HG03095 (cell line): ENCODE data around the gene ELMOD3.
A peak's percentile ranks its signal among the peaks of the same experiment; 100 is the strongest.
"Not testable (repeated sequence)": the region's sequence is repeated elsewhere in the genome, so short reads cannot be mapped to it uniquely, and the experiment has no call there.

Experiments used
- ATAC-seq: cut with Tn5 transposase; IDR thresholded peaks from one replicate; pipeline ENCODE4 v1.9.1; 2021; ENCODE audit warnings: moderate library complexity; ENCODE audit not compliant: unreplicated experiment

ELMOD3 gene

DNA sequence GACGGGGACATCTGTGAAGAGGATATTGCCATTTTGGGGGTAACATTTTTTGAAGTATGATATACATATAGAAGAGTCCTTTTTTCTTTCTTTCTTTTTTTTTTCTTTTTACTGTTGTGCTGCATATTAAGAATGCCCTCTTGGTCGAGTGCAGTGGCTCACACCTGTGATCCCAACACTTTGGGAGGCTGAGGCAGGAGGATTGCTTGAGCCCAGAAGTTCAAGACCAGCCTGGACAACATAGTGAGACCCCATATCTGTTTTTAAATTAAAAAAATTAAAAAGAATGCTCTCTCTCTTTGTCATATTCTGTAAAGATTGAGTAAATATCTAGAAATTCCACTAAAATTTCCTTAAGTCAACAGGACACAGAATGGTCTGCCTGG is 67.5 kb downstream of the ELMOD3 start:
- ATAC-seq, result no peak

DNA sequence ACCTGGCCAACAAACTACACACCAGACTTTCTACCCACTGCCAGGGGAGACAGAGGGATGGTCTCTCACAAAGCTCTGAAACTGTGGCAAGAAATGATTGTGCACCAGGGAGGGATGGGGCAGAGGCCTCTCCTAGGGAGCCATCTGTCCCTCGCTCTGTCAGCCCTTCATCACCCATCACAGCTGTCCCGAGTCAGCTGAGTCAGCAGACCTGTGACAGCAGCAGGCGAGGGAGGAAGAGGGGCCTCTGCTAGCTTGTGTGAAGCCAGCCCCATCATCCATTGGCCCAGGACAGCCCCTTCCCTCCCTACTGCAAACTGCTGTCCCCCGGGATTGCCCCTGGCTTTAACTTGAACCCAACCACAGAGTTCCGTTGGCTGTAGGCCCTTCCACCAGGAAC is 69.0 kb downstream of the ELMOD3 start:
- no peak for ATAC-seq

DNA sequence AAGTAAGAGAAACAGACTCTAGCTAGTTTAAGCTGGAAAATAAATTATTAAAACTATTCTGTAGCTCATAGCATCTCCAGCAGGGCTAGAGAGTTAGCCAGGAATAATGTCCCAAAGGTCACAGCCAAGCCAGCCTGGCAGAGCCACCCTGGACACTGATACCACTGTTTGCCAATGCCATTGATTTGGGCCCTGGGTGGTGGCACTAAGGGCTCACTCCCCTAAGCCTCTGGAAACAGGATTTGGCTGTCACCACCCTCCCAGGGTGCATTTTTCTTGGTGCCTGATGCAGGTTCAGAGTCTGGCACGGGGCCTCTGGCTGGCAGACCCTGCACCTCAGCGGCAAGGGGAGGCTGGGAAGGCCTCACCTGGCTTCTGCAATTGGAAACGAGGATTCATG is 71.0 kb downstream of the ELMOD3 start:
- ATAC-seq, result no peak

DNA sequence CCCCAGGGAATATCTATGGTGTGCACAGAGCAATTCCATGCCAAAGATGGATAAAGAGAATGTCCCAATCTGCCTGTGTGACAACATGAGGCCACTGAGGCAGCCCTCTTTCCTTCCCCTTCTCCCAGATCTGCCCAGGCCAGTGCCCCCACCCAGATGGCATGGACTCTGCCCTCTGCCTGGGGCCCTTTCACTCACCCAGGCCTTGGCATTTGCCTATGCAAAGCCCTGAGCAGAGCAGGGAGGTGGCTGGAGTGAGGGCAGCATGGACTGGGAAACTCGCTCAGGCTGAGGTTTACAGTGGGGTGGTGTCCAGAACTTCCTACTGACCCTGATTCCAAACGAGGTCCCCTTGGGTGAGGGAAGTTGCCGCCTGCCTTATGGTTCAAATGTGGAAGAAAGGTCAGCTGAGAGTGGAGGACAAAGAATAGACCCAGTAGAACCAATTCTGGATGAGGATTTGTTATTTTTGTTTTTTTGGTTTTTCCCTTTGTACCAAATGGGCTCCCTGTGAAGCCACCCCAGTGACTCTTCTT is 72.8 kb downstream of the ELMOD3 start:
- ATAC-seq, result no peak

DNA sequence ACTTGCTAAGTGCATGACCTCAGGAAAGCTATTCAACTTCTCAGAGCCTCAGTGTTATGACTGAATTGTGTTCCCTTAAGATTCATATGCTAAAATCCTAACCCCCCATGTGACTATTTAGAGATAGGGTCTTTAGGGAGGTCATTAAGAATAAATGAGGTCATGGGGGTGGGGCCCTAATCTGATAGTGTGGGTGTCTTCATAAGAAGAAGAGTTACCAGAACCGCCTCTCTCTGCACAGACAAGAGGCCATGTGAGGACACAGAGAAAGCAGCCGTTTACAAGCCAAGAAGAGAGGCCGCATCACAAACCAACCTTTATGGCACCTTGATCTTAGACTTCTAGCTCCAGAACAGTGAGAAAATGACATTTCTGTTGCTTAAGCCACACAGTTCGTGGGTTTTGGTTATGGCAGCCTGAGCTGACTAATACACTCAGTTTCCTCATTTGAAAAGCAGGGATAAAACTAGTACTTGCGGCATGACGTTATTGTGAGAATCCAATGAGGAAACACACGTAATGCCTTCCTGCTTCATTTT is 73.8 kb downstream of the ELMOD3 start:
- ATAC-seq, result no peak

DNA sequence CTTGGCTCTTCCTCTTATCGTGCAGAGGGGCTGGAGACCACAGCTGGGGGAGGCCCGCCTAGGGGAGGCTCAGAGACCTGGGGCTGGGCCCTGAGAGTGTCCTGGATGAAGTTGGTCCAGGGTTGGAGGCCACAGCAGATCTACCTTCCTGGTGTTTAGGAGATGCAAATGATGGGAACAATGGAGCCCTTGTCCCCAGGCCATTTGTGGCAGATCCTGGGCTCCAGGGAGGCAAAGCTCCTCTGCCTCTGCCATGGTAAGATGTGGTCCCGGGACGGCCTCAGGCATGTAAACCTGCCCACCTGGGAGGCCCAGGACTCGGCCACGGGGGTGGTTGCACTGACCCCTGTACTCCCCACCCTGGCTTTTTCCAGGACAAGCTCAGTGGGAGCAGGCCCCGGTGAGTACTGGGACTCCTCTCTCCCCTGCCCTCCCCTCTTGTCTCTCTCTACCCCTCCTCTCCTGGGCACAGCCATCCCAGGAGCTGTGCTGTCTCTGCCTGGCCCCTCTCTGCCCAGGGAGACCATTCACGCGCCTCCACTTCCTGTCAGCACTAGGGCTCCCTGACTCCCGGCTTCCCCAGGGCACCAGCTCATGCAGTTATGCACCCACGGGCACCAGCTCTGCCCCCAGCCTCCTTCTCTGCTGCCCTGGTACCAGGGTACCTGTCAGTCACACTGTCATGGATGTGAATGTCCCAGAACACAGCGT is 74.8 kb downstream of the ELMOD3 start:
- no peak for ATAC-seq

DNA sequence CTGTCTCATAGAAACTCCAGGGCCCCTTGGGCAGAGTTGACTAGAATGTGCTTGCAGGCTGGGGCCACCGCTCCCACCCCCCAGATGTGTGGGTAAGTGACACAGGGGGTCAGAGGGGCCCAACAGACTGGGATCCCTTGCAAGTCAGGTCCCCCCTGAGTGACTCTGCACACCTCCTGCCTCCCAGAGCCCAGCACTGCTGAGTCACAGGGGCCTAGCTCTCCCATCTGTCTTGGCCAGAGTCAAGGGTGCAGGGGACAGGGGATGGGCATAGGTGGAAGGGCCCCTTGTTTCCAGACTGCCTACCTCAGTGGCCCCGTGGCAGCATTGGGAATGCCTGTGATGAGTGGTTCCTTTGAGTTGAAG is 75.3 kb downstream of the ELMOD3 start:
- no peak for ATAC-seq

DNA sequence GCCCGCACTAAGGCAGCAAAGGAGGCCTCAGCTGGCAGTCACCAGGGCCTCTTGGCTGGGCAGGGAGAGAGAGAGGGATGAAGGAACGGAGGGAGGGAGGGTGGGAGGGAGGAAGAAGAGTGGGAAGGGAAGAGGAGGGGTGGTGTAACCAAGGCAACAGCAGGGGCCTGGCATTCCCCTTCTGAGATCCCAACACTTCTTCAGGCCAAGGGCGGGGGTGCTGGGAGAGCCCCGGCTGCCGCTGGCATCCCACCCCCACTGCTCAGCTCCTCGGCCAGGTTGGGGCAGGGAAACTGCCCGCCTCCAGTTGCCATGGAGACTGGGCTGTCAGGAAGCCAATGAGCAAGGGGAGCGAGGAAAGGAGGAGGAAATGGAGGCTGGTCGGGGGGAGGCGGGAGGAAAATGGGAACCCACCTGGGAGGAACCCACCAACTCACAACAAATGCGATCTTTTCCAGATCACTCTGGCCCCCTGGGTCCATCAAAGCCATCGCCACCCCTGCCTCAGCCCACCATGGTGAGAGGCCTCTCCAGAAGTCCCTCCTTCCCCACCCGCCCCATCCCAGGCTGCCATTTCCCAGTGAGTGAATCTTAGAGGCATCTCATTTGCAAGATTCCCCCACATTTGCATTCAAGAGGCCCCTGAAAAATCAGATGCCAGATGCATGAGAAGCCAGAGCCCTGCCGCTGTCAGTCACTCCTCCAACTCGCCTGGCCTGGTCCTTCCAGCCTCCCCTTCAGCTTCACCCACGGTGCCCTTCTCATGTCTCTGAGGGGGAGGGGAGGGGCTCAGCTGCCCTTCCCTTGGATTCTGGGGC is 76.4 kb downstream of the ELMOD3 start:
- no peak for ATAC-seq

DNA sequence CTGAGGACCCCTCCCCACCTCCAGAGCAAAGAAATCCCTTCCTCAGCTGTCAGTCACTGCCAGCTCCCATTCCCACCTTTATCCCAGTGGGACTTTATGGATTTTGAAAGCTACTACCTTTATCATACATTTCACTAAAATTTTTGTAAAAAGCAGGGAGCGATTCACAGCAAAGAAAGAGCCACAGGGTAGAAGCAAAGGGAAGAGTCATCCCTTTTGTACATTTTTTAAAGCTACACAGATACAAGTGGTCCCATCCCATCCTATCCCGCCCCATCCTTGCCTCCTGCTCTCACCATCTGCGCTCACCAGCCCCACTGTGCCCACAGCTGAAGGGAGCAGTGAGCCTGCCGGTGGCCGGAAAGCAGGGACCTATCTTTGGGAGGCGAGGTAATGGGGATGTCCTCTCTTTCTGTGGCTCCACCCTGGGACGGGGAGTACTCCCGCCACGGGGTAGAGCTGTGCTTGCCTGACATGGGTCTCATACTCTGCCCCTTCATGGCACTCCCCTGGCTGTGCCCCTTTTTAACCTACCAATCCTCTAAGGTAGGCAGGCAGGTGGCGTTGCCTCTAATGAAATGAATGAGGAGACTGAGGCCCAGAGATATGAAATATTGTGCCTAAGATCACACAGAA is 77.1 kb downstream of the ELMOD3 start:
- ATAC-seq, result no peak

DNA sequence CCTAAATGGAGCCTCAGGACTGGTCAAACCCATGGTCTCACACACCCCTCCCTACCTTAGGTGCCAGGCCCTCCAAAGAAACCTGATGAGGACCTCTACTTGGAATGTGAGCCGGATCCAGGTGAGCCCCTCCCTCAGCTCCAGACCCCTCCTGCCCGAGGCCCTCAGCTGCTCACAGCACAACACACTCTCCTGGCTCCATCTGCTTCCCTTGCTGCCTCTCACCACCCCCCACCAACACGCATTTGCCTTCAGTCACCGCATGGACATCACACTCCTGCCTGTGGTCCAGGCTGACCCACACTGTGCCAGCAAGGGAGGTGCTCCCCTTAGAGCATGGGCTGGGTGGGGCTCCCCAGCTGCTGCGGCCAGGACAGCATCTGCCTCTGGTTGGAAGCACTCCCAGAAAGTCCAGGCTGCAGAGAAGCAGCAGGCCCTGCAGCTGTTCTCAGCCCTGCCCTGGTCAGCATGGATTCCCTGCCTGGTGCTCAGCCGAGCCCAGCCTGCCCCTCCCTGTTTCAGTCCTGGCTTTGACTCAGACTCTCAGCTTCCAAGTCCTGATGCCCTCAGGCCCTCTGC is 79.0 kb downstream of the ELMOD3 start:
- ATAC-seq, result no peak

DNA sequence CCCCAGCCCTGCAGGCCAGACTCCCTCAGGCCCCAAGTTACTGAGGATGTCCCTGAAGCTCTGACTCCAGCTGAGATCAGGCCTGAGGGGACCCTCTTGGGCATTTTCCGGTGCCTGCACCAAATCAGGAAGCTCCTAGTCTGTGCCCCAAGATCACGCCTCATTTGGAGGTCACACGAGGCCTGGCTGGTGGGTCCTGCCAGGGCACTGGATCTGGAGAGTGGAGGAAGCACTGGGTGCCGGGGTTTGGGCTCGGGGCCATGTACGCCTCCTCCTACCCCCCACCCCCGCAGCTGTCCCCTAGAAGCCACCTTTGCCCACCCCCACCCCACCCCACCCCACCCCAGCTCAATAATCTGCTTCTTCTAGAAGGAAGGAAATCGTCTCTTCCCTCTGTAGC is 80.1 kb downstream of the ELMOD3 start:
- no peak for ATAC-seq

DNA sequence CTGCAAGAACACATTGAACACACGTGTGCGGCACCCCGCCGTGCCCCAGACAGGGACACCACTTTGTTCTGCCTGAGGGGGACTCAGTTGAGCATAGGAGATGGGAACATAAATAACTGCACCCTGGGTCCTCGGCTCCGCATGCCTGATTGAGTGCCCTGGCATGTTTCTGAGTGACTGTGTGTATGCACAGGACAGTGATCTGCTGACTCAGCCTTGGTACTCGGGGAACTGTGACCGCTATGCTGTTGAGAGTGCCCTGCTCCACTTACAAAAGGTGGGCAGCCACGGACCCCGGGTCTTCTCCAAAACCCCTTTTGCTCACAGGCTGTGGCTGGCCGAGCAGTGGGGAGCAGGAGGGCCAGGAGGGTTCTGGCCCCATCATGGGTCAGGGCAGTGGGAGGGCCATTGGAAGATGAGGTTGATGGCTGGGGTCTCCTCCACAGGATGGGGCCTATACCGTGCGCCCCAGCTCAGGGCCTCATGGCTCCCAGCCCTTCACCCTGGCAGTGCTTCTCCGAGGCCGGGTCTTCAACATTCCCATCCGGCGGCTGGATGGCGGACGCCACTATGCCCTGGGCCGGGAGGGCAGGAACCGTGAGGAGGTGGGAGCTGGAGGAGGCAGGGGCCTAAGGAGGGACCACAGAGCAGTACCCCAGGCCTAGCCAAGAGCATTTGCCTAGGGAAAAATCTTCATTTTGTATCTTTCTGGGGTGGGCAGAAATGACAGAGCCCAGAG is 80.8 kb downstream of the ELMOD3 start:
- no peak for ATAC-seq

DNA sequence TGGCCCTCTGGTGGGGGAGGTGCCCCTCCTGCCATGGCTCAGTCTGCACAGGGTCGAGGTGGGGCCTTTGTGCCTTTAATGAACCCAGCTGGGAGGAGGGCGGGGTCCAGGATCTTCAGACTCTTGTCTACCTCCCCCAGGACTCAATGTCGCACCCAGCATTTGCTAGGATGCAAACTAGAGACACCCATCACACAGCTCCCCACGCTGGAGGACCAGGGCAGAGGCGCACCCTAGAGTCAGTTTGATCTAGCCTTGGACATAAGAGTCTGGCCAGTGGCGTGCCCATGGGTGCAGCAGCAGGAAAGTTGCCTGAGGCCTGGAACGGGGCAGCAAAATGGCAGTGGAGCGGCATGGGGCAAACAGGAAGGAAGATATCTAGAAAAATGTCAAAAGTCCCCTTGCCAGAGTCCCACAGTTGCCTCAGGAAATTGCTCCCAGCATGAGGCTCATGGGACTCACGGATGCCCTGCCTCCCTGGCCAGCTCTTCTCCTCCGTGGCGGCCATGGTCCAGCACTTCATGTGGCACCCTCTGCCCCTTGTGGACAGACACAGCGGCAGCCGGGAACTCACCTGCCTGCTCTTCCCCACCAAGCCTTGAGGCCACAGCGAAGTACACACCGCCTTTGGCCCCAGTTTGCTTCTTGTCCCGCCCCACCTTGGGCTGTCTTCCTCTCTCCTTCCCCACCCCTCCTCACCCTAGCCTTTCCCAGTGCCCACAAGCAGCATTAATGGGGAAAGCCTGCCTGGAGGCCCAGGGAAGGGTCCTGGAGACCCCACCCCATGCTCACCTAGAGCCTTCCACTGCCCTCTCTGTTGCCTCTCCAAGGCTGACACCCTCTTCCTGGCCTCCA is 81.6 kb downstream of the ELMOD3 start:
- no peak for ATAC-seq

DNA sequence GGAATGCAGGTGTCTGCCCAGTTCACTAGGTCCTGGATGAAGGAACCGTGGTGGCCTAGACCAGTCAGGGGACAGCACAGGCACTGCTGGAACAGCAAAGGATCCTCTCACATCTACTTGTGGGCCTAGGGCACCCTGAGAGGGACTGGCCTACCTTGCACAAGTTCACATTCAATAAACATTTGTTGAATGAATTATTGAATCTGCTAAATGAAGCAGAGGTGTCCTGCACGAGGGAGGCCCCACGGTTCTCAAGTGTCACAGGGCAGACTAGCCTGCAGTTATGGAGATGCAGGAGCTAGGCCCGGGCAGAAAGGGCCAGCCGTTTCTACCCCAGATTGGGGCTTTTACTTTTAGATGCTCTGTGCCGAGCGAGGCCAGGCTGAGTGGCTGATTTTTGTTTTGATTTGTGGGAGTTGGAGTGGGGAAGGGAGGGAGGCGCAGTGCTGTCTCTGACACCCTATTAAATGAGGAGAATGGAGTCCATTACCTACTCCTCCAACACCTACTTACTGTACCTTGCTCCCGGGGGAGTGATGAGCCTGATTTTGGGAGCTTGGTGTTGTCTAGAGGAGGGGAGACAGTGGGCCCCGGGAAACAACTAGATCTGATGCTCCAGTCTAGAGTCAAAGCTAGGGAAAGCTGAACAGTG is 82.4 kb downstream of the ELMOD3 start:
- ATAC-seq, result peak; percentile 7

DNA sequence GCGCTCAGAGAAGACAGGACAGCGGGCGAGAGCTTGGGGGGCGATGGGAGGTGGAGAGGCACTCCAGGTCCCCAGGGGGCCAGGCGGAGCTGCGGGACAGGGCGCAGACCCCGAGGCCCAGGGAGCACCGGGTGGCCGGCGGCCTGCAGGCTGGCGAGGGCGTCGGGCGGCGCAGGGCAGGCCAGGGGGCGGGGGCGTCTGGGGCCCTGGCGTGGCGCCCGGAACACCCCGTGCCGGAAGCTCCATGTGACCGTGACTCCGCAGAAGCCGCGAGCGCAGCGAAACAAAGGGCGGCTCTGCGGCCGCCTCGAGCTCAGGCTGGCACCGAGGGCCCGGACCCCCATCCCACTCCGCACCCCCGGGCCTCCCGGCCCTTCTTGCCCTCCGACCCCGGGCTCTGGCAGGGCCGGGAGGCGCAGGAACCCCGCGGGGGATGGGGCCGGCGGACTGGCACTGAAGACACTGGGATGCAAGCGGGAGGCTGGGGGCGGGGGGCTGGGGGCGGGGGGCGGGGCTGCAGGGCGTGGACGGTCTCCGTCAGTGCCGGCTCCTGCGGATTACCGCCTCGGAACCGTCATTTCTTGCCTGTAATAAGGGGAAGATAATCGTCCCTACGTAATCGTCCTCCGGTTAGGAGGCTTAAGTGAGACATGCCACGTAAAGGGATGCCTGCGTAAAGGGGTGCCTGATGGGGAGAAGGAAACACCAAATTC is 83.1 kb downstream of the ELMOD3 start:
- peak; percentile 85 for ATAC-seq

DNA sequence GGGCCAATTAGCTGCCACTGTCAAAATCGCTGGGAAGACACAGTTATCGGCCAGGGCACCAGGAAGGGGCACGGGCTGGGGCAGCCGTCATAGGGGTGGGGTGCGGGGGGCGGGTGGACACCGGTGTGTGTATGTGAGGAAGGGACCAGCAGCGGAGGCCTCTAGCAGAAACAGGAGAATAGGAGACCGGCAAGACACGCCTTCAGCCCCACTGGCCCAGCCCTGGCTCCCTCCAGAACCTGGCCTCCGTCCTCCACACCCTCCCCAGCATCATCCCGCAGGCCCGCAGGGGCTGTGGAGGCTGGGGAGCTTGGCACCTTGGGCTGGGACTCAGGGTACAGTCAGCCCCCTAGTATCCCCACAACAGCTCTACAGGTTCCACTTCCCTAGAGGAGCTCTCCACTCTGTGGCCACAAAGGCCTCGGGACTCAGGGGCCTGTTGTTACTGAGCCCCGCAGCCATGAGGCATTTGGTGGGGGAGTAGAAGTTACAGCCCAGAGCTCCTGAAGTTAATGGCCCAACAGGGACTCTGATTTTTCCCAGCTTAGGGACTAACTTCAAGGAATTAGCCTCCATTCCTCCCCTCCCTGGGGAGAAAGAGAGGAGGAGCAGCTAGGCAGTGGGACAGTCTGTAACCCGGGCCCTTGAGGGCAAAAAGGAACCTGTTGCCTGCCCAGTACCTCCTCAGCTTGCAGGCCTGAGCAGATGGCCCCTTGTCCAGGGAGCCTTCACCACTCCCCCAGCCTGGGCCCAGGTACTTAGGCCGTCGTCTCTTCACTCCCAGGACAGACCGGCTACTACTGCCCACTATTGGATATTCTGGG is 83.8 kb downstream of the ELMOD3 start:
- ATAC-seq, result no peak

DNA sequence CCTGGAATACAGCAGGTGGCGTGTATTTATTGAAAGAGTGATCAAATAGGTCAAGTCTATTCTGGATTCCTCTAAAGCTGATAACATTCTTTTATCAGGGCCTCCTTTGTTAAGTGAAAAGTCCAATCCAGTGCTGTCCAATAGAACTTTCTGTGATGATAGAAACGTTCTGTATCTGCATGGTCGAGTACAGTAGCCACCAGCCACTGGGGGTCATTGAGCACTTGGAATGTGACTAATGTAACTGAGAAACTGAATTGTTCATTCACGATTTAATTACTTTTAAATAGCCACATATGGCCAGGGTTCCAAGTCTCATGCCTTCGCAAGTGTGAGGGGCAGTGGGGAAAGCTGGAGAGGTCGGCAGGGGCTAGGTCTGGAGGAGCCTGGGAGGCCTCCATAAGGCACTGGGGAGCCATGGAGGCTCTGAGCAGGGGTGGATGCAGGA is 84.5 kb downstream of the ELMOD3 start:
- no peak for ATAC-seq

DNA sequence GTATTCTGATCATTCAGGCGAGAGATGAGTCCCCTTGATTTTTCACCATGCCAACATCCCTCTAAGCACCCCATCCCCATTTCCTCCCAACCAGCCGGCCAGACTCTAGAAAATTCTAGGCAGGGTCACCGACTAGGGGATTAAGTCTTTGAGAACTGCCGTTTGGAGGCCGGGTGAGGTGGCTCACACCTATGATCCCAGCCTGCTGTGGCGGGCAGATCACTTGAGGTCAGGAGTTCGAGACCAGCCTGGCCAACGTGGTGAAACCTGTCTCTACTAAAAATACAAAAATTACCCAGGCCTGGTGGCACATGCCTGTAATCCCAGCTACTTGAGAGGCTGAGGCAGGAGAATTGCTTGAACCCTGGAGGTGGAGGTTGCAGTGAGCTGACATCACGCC is 85.0 kb downstream of the ELMOD3 start:
- ATAC-seq, result not testable (repeated sequence)
